CD4-positive, CD25-positive, alpha-beta regulatory T cell (primary cell): ENCODE measurements around the gene SLFN11. TPM values are rescaled to one million over a fixed set of nuclear protein-coding genes. Genes with fewer than 3 reads are reported as not detected.
"Not testable (repeated sequence)": the region's sequence is repeated elsewhere in the genome, so short reads cannot be mapped to it uniquely, and the experiment has no call there.

ENCODE experiments used
- ATAC-seq, 2 donors: fragments of 150-1000 bp; cut with Tn5 transposase; one replicate each; pipeline ENCODE4 v1.10.0; 2021; ENCODE audit warnings: low read depth in 2 of 2, moderate number of reproducible peaks in 2 of 2, moderate library complexity in 1 of 2
- DNase-seq, 3 donors: peaks; one replicate each; pipeline versions ENCODE4 v3.0.0 to v3.0.0-alpha.2; 2012 to 2022; ENCODE audit warnings: mixed read lengths in 1 of 3
- H3K27ac ChIP-seq: one replicate; pipeline ENCODE4 v1.7.0; 2013; ENCODE audit warnings: mild to moderate bottlenecking, low read length; ENCODE audit not compliant: insufficient read depth, poor library complexity, severe bottlenecking
- H3K27me3 ChIP-seq: one replicate; pipeline ENCODE4 v1.7.0; 2013; ENCODE audit warnings: low read length; ENCODE audit not compliant: control insufficient read depth, insufficient read depth
- H3K36me3 ChIP-seq: one replicate; pipeline ENCODE4 v1.7.0; 2013; ENCODE audit warnings: mild to moderate bottlenecking, low read length, moderate library complexity; ENCODE audit not compliant: control insufficient read depth, insufficient read depth
- H3K4me1 ChIP-seq: 2 replicates; pipeline ENCODE4 v1.7.0; 2013; ENCODE audit warnings: mild to moderate bottlenecking, low read length; ENCODE audit not compliant: insufficient read depth, control insufficient read depth, poor library complexity, severe bottlenecking
- H3K4me3 ChIP-seq: one replicate; pipeline ENCODE4 v1.7.0; 2013; ENCODE audit warnings: low read depth, mild to moderate bottlenecking, low read length, moderate library complexity
- H3K9me3 ChIP-seq, 2 experiments: 1 replicate in 1 of 2; 2 replicates in 1 of 2; pipeline ENCODE4 v1.7.0; 2013; ENCODE audit warnings: low read length in 2 of 2, mild to moderate bottlenecking in 1 of 2, moderate library complexity in 1 of 2; ENCODE audit not compliant: control insufficient read depth in 2 of 2
- H3K27ac Mint-ChIP-seq, 3 donors: one replicate each; pipeline ENCODE4 v1.8.0; 2020 to 2022; ENCODE audit warnings: mild to moderate bottlenecking in 3 of 3, mixed read lengths in 3 of 3, moderate library complexity in 2 of 3
- H3K27me3 Mint-ChIP-seq: one replicate; pipeline ENCODE4 v1.8.0; 2022; ENCODE audit warnings: mild to moderate bottlenecking, mixed read lengths
- H3K36me3 Mint-ChIP-seq: one replicate; pipeline ENCODE4 v1.8.0; 2020; ENCODE audit warnings: mixed read lengths
- H3K4me1 Mint-ChIP-seq, 4 donors: one replicate each; pipeline ENCODE4 v1.8.0; 2020 to 2022; ENCODE audit warnings: mixed read lengths in 4 of 4, mild to moderate bottlenecking in 1 of 4
- H3K4me3 Mint-ChIP-seq, 4 donors: one replicate each; pipeline ENCODE4 v1.8.0; 2020 to 2022; ENCODE audit warnings: mild to moderate bottlenecking in 4 of 4, mixed read lengths in 4 of 4, moderate library complexity in 3 of 4
- H3K9me3 Mint-ChIP-seq, 7 donors: one replicate each; pipeline ENCODE4 v1.8.0; 2020 to 2022; ENCODE audit warnings: mixed read lengths in 7 of 7, mild to moderate bottlenecking in 3 of 7, moderate library complexity in 2 of 7
- polyA plus RNA-seq, 4 donors: library from polyadenylated mRNA; unstranded; fragments of 300-500 nt; fragmentation: Illumina TruSeq; gene quantifications; one replicate each; pipeline ENCODE4 v1.2.3, GENCODE V29; 2021
- total RNA-seq: library from RNA; stranded (reverse); gene quantifications from one replicate; pipeline ENCODE4 v1.2.3, GENCODE V29; 2022

The SLFN11 gene
- total RNA-seq (61.9 TPM), polyA plus RNA-seq (10 to 100 TPM; 10.1 to 18.0 (median 11.2) TPM)

- ATAC-seq (peak; percentile 75 to 83), DNase-seq (peak; percentile 82 to 87 (median 84))
- H3K9me3 ChIP-seq: peaks cover 0 to 5% of the 10 kb centered on the region in 2 experiments
- H3K4me1 ChIP-seq: peaks cover 14% of the 10 kb centered on the region
- H3K27me3 Mint-ChIP-seq: no peaks in the 10 kb centered on the region
- peaks cover 5% of the 10 kb centered on the region for H3K36me3 ChIP-seq
- no peaks in the 10 kb centered on the region for H3K27me3 ChIP-seq
- peak within 1 kb of the TSS; percentile 96 to 99 (median 98) for H3K4me3 Mint-ChIP-seq
- peak within 1 kb of the TSS; percentile 95 for H3K4me3 ChIP-seq
- peaks cover 37 to 64% (median 46%) of the 10 kb centered on the region in 4 donors for H3K4me1 Mint-ChIP-seq
- peak within 1 kb of the TSS; percentile 92 for H3K27ac ChIP-seq
- peaks cover 0 to 10% (median 4%) of the 10 kb centered on the region in 7 donors for H3K9me3 Mint-ChIP-seq
- peaks cover 15% of the 10 kb centered on the region for H3K36me3 Mint-ChIP-seq
- H3K27ac Mint-ChIP-seq: peak within 1 kb of the TSS; percentile 99
Measured at GRCh38 chr17:35373534-35373983, at the start of gene SLFN11. SLFN11 (minus strand) TSS chr17:35373621; CDS start chr17:35363807, 9,814 bp downstream.

- H3K36me3 Mint-ChIP-seq: peaks cover 22% of the 10 kb centered on the region
- H3K4me1 ChIP-seq, H3K4me3 Mint-ChIP-seq, H3K27me3 ChIP-seq, H3K9me3 ChIP-seq, H3K27ac Mint-ChIP-seq, H3K27me3 Mint-ChIP-seq, H3K36me3 ChIP-seq, H3K4me3 ChIP-seq, H3K27ac ChIP-seq, H3K9me3 Mint-ChIP-seq, ATAC-seq, DNase-seq: not testable (repeated sequence)
- peaks cover 0 to 11% (median 3%) of the 10 kb centered on the region in 4 donors for H3K4me1 Mint-ChIP-seq
Measured at GRCh38 chr17:35421069-35421468, 47.6 kb upstream of the SLFN11 start.

GRCh38 chr17:35416659-35417058 is 43.2 kb upstream of the SLFN11 start:
- H3K27ac Mint-ChIP-seq: no peak overlapping the region
- peak overlapping the region; percentile 3 for H3K27ac ChIP-seq
- no peak overlapping the region for H3K4me3 Mint-ChIP-seq
- no peaks in the 10 kb centered on the region for H3K27me3 Mint-ChIP-seq
- H3K4me1 ChIP-seq: no peaks in the 10 kb centered on the region
- H3K4me1 Mint-ChIP-seq: peaks cover 2 to 14% (median 7%) of the 10 kb centered on the region in 4 donors
- peaks cover 4% of the 10 kb centered on the region for H3K36me3 ChIP-seq
- H3K9me3 ChIP-seq: no peaks in the 10 kb centered on the region
- no peaks in the 10 kb centered on the region for H3K27me3 ChIP-seq
- no peak for DNase-seq
- H3K4me3 ChIP-seq: no peak overlapping the region
- H3K9me3 Mint-ChIP-seq: peaks cover 0 to 12% (median 1%) of the 10 kb centered on the region in 7 donors
- peaks cover 44% of the 10 kb centered on the region for H3K36me3 Mint-ChIP-seq
- no peak for ATAC-seq

- peaks cover 18% of the 10 kb centered on the region for H3K36me3 ChIP-seq
- not testable (repeated sequence) for H3K27ac ChIP-seq, H3K4me1 ChIP-seq, H3K27me3 ChIP-seq, DNase-seq, H3K9me3 ChIP-seq, H3K4me3 ChIP-seq, H3K4me3 Mint-ChIP-seq, H3K27ac Mint-ChIP-seq, H3K27me3 Mint-ChIP-seq, ATAC-seq
- peaks cover 0 to 12% (median 1%) of the 10 kb centered on the region in 7 donors for H3K9me3 Mint-ChIP-seq
- peaks cover 49% of the 10 kb centered on the region for H3K36me3 Mint-ChIP-seq
- peaks cover 2 to 14% (median 7%) of the 10 kb centered on the region in 4 donors for H3K4me1 Mint-ChIP-seq
Measured at GRCh38 chr17:35414707-35415106, 41.3 kb upstream of the SLFN11 start.

- Histone ChIP-seq H3K36me3 (peaks cover 18% of the 10 kb centered on the region), H3K4me3 (no peak overlapping the region), H3K27me3 (no peaks in the 10 kb centered on the region), H3K27ac (no peak overlapping the region), H3K4me1 (no peaks in the 10 kb centered on the region), H3K9me3 (no peaks in the 10 kb centered on the region)
- Mint-ChIP-seq H3K36me3 (peaks cover 49% of the 10 kb centered on the region), H3K9me3 (peaks cover 0 to 12% (median 1%) of the 10 kb centered on the region in 7 donors), H3K27ac (no peak overlapping the region), H3K4me1 (peaks cover 0 to 17% (median 7%) of the 10 kb centered on the region in 4 donors), H3K4me3 (no peak overlapping the region), H3K27me3 (no peaks in the 10 kb centered on the region)
- ATAC-seq (no peak), DNase-seq (no peak)
Measured at GRCh38 chr17:35414247-35414646, 40.8 kb upstream of the SLFN11 start.

- no peak overlapping the region for H3K4me3 Mint-ChIP-seq
- no peak for DNase-seq
- H3K36me3 ChIP-seq: peaks cover 14% of the 10 kb centered on the region
- H3K9me3 ChIP-seq: no peaks in the 10 kb centered on the region
- H3K27ac ChIP-seq: no peak overlapping the region
- H3K4me1 ChIP-seq: no peaks in the 10 kb centered on the region
- H3K4me1 Mint-ChIP-seq: peaks cover 4 to 11% (median 5%) of the 10 kb centered on the region in 4 donors
- H3K27ac Mint-ChIP-seq: no peak overlapping the region
- no peak overlapping the region for H3K4me3 ChIP-seq
- H3K36me3 Mint-ChIP-seq: peaks cover 14% of the 10 kb centered on the region
- peaks cover 0 to 6% (median 0%) of the 10 kb centered on the region in 7 donors for H3K9me3 Mint-ChIP-seq
- no peak for ATAC-seq
- H3K27me3 ChIP-seq: no peaks in the 10 kb centered on the region
- H3K27me3 Mint-ChIP-seq: no peaks in the 10 kb centered on the region
Measured at GRCh38 chr17:35407531-35407930, 34.1 kb upstream of the SLFN11 start.

GRCh38 chr17:35406568-35406967 is 33.1 kb upstream of the SLFN11 start:
- Histone ChIP-seq H3K27me3 (no peaks in the 10 kb centered on the region), H3K27ac (no peak overlapping the region), H3K36me3 (peaks cover 13% of the 10 kb centered on the region), H3K9me3 (no peaks in the 10 kb centered on the region), H3K4me1 (no peaks in the 10 kb centered on the region), H3K4me3 (no peak overlapping the region)
- ATAC-seq (no peak), DNase-seq (no peak)
- H3K9me3 Mint-ChIP-seq: peaks cover 0 to 6% (median 0%) of the 10 kb centered on the region in 7 donors
- H3K27ac Mint-ChIP-seq: no peak overlapping the region
- H3K27me3 Mint-ChIP-seq: no peaks in the 10 kb centered on the region
- H3K4me3 Mint-ChIP-seq: no peak overlapping the region
- peaks cover 13% of the 10 kb centered on the region for H3K36me3 Mint-ChIP-seq
- H3K4me1 Mint-ChIP-seq: peaks cover 4 to 11% (median 5%) of the 10 kb centered on the region in 4 donors

- Histone ChIP-seq H3K4me3 (no peak overlapping the region), H3K27ac (no peak overlapping the region), H3K4me1 (no peaks in the 10 kb centered on the region), H3K36me3 (no peaks in the 10 kb centered on the region), H3K9me3 (no peaks in the 10 kb centered on the region), H3K27me3 (no peaks in the 10 kb centered on the region)
- Mint-ChIP-seq H3K36me3 (peaks cover 4% of the 10 kb centered on the region), H3K27me3 (no peaks in the 10 kb centered on the region), H3K27ac (no peak overlapping the region), H3K4me3 (no peak overlapping the region), H3K9me3 (peaks cover 0 to 4% (median 0%) of the 10 kb centered on the region in 7 donors), H3K4me1 (peaks cover 4 to 9% (median 5%) of the 10 kb centered on the region in 4 donors)
- DNase-seq (peak in 1 of 3 donors; percentile 43), ATAC-seq (peak in 1 of 2 donors; percentile 39)
Measured at GRCh38 chr17:35404360-35404759, 30.9 kb upstream of the SLFN11 start.
